ENCODE data around the gene STX8. TPM values are rescaled to one million over a fixed set of nuclear protein-coding genes. Genes with fewer than 3 reads are reported as not detected.

Gene STX8
- total and polyA plus RNA-seq, 3 donors from 2014 or later, result 103 to 160 (median 125) TPM

- TF ChIP-seq POLR2A (IDR thresholded peaks at IDR 0.05), result no peak
- TF ChIP-seq CTCF (IDR thresholded peaks at IDR 0.05), result no peak
- Histone ChIP-seq H3K9me3 (no peaks in the 10 kb centered on the region), H3K4me1 (no peaks in the 10 kb centered on the region), H3K36me3 (ENCODE audit: low read depth, missing control alignments) (no peaks in the 10 kb centered on the region), H3K27me3 (no peaks in the 10 kb centered on the region), H3K27ac (no peak overlapping the region), H3K4me3 (no peak overlapping the region)
- intact Hi-C loops (cut with DNase I; ENCODE audit: low total_unique reads), result no loop called here
- DNase-seq, result no peak
- WGBS, 2 donors, result 78 to 81% methylated on average over 5 of the region's 5 CpGs
Measured at GRCh38 chr17:9499041-9499440, 76.6 kb downstream of the STX8 start.

GRCh38 chr17:9498490-9498889, 77.1 kb downstream of the STX8 start:
- 95% methylated on average over 3 of the region's 3 CpGs for WGBS, 2 donors
- Histone ChIP-seq H3K27ac (no peak overlapping the region), H3K36me3 (ENCODE audit: low read depth, missing control alignments) (no peaks in the 10 kb centered on the region), H3K27me3 (no peaks in the 10 kb centered on the region), H3K4me3 (no peak overlapping the region), H3K4me1 (no peaks in the 10 kb centered on the region), H3K9me3 (no peaks in the 10 kb centered on the region)
- DNase-seq, result no peak
- TF ChIP-seq POLR2A (IDR thresholded peaks at IDR 0.05), result no peak
- TF ChIP-seq CTCF (IDR thresholded peaks at IDR 0.05), result no peak
- intact Hi-C loops (cut with DNase I; ENCODE audit: low total_unique reads), result no loop called here

- Histone ChIP-seq H3K4me3 (no peak overlapping the region), H3K27me3 (no peaks in the 10 kb centered on the region), H3K36me3 (ENCODE audit: low read depth, missing control alignments) (no peaks in the 10 kb centered on the region), H3K27ac (no peak overlapping the region), H3K9me3 (no peaks in the 10 kb centered on the region), H3K4me1 (no peaks in the 10 kb centered on the region)
- DNase-seq, result no peak
- intact Hi-C loops (cut with DNase I; ENCODE audit: low total_unique reads), result no loop called here
- TF ChIP-seq POLR2A (IDR thresholded peaks at IDR 0.05) (no peak), CTCF (IDR thresholded peaks at IDR 0.05) (no peak)
- WGBS, 2 donors, result 79 to 98% methylated on average over 5 of the region's 5 CpGs
Measured at GRCh38 chr17:9488556-9488955, 87.1 kb downstream of the STX8 start.

- intact Hi-C loops (cut with DNase I; ENCODE audit: low total_unique reads), result no loop called here
- H3K27me3 ChIP-seq, result no peaks in the 10 kb centered on the region
- no peaks in the 10 kb centered on the region for H3K9me3 ChIP-seq
- no peaks in the 10 kb centered on the region for H3K4me1 ChIP-seq
- no peak for TF ChIP-seq POLR2A (IDR thresholded peaks at IDR 0.05)
- no peak for TF ChIP-seq CTCF (IDR thresholded peaks at IDR 0.05)
- no peak overlapping the region for H3K4me3 ChIP-seq
- 88 to 95% methylated on average over 7 of the region's 7 CpGs for WGBS, 2 donors
- H3K36me3 ChIP-seq (ENCODE audit: low read depth, missing control alignments), result no peaks in the 10 kb centered on the region
- no peak for DNase-seq
- H3K27ac ChIP-seq, result no peak overlapping the region
Measured at GRCh38 chr17:9487406-9487805, 88.2 kb downstream of the STX8 start.

- Histone ChIP-seq H3K9me3 (no peaks in the 10 kb centered on the region), H3K4me3 (no peak overlapping the region), H3K27ac (no peak overlapping the region), H3K4me1 (no peaks in the 10 kb centered on the region), H3K36me3 (ENCODE audit: low read depth, missing control alignments) (no peaks in the 10 kb centered on the region), H3K27me3 (no peaks in the 10 kb centered on the region)
- intact Hi-C loops (cut with DNase I; ENCODE audit: low total_unique reads), result no loop called here
- DNase-seq, result no peak
- TF ChIP-seq CTCF (IDR thresholded peaks at IDR 0.05), result no peak
- no peak for TF ChIP-seq POLR2A (IDR thresholded peaks at IDR 0.05)
- WGBS, 2 donors, result 90 to 100% methylated on average over 2 of the region's 2 CpGs
Measured at GRCh38 chr17:9484789-9485188, 90.8 kb downstream of the STX8 start.
